HEK293 (cell line): ENCODE measurements around the gene ATMIN.

ENCODE experiments used
- CTCF ChIA-PET: fragments of 350-600 bp; formaldehyde crosslinking; extraction: SDS; loops from one replicate; lab custom pipeline; 2021; ENCODE audit warnings: antibody characterized with exemption; lab: Yijun Ruan, JAX
- POLR2A ChIA-PET: fragments of 300-600 bp; formaldehyde crosslinking; extraction: SDS; loops from one replicate; lab custom pipeline; 2020; ENCODE audit warnings: antibody characterized with exemption, inconsistent platforms; lab: Yijun Ruan, JAX
- H3K27ac ChIP-seq: fragments of 200-500 bp; sonication (Bioruptor generic); 2 replicates; pipeline ENCODE4 v1.5.1; 2014; ENCODE audit warnings: low read depth, low read length, control low read depth, inconsistent platforms; ENCODE audit errors: extremely low read depth
- H3K36me3 ChIP-seq, 2 experiments: fragments of 200-500 bp in 1 of 2; sonication (Bioruptor generic) in 1 of 2; 1 replicate in 1 of 2; 2 replicates in 1 of 2; pipeline ENCODE4 v1.5.1; 2014 to 2017; ENCODE audit warnings: inconsistent platforms in 2 of 2, low read length in 2 of 2; ENCODE audit not compliant: control insufficient read depth in 2 of 2, insufficient read depth in 1 of 2
- H3K4me1 ChIP-seq: fragments of 200-500 bp; sonication (Bioruptor generic); 2 replicates; pipeline ENCODE4 v1.5.1; 2014; ENCODE audit warnings: mild to moderate bottlenecking, low read length, inconsistent platforms; ENCODE audit not compliant: control insufficient read depth, insufficient read depth
- H3K4me3 ChIP-seq: 2 replicates; pipeline ENCODE4 v1.5.1; 2011; ENCODE audit warnings: low read depth, mild to moderate bottlenecking, control low read depth, low read length, moderate library complexity
- H3K9me3 ChIP-seq: fragments of 200-500 bp; sonication (Bioruptor generic); 2 replicates; pipeline ENCODE4 v1.5.1; 2014; ENCODE audit warnings: low read depth, low read length, inconsistent platforms; ENCODE audit not compliant: control insufficient read depth, insufficient read depth
- IKZF3 ChIP-seq: fragments of 450-650 bp; IDR thresholded peaks from 2 replicates; pipeline ENCODE4 v1.5.0; 2018; ENCODE audit warnings: missing biosample characterization, mild to moderate bottlenecking, missing genetic modification characterization, moderate library complexity
- KLF8 ChIP-seq: fragments of 450-650 bp; formaldehyde crosslinking; IDR thresholded peaks from 2 replicates; pipeline ENCODE4 v1.5.1; 2016; ENCODE audit warnings: missing biosample characterization, missing genetic modification characterization
- MEIS1 ChIP-seq: sonication (generic); formaldehyde crosslinking; IDR thresholded peaks from 2 replicates; pipeline ENCODE4 v1.8.1; 2022; ENCODE audit warnings: missing genetic modification reagents, mild to moderate bottlenecking, borderline replicate concordance
- OVOL3 ChIP-seq: fragments of 450-650 bp; formaldehyde crosslinking; IDR thresholded peaks from 2 replicates; pipeline ENCODE4 v1.5.1; 2016; ENCODE audit warnings: missing biosample characterization, missing genetic modification characterization
- SCRT2 ChIP-seq: fragments of 450-650 bp; formaldehyde crosslinking; IDR thresholded peaks from 2 replicates; pipeline ENCODE4 v1.5.1; 2016; ENCODE audit warnings: missing biosample characterization, missing genetic modification characterization
- WT1 ChIP-seq: fragments of 450-650 bp; formaldehyde crosslinking; IDR thresholded peaks from 2 replicates; pipeline ENCODE4 v1.5.1; 2016; ENCODE audit warnings: missing biosample characterization, missing genetic modification characterization
- YY2 ChIP-seq: fragments of 450-650 bp; formaldehyde crosslinking; IDR thresholded peaks from 2 replicates; pipeline ENCODE4 v1.5.1; 2016; ENCODE audit warnings: missing biosample characterization, missing genetic modification characterization
- ZBTB17 ChIP-seq: fragments of 450-650 bp; formaldehyde crosslinking; IDR thresholded peaks from 2 replicates; pipeline ENCODE4 v1.5.1; 2016; ENCODE audit warnings: missing biosample characterization, missing genetic modification characterization
- ZBTB48 ChIP-seq: fragments of 450-650 bp; formaldehyde crosslinking; IDR thresholded peaks from 2 replicates; pipeline ENCODE4 v1.5.1; 2016; ENCODE audit warnings: missing biosample characterization, missing genetic modification characterization
- ZFHX2 ChIP-seq: fragments of 450-650 bp; formaldehyde crosslinking; conservative IDR thresholded peaks from 2 replicates; pipeline ENCODE4 v1.5.1; 2016; ENCODE audit warnings: missing biosample characterization, missing genetic modification characterization
- ZNF112 ChIP-seq: fragments of 450-650 bp; formaldehyde crosslinking; IDR thresholded peaks from 2 replicates; pipeline ENCODE4 v1.5.0; 2017; ENCODE audit warnings: missing biosample characterization, missing genetic modification characterization
- ZNF121 ChIP-seq: fragments of 450-650 bp; formaldehyde crosslinking; IDR thresholded peaks from 2 replicates; pipeline ENCODE4 v1.5.1; 2016; ENCODE audit warnings: missing biosample characterization, missing genetic modification characterization
- ZNF394 ChIP-seq: fragments of 450-650 bp; formaldehyde crosslinking; IDR thresholded peaks from 2 replicates; pipeline ENCODE4 v1.5.1; 2016; ENCODE audit warnings: missing biosample characterization, missing genetic modification characterization, mild to moderate bottlenecking, moderate library complexity, borderline replicate concordance
- ZNF404 ChIP-seq: fragments of 450-650 bp; formaldehyde crosslinking; IDR thresholded peaks from 2 replicates; pipeline ENCODE4 v1.5.1; 2017; ENCODE audit warnings: missing biosample characterization, missing genetic modification characterization
- ZNF48 ChIP-seq: fragments of 450-650 bp; formaldehyde crosslinking; IDR thresholded peaks from 2 replicates; pipeline ENCODE4 v1.5.1; 2016; ENCODE audit warnings: missing biosample characterization, missing genetic modification characterization
- ZNF544 ChIP-seq: fragments of 450-650 bp; formaldehyde crosslinking; IDR thresholded peaks from 2 replicates; pipeline ENCODE4 v1.5.0; 2017; ENCODE audit warnings: missing biosample characterization, missing genetic modification characterization
- ZNF548 ChIP-seq: fragments of 450-650 bp; formaldehyde crosslinking; IDR thresholded peaks from 2 replicates; pipeline ENCODE4 v1.5.1; 2016; ENCODE audit warnings: missing biosample characterization, missing genetic modification characterization
- ZNF560 ChIP-seq: fragments of 450-650 bp; formaldehyde crosslinking; IDR thresholded peaks from 2 replicates; pipeline ENCODE4 v1.5.1; 2017; ENCODE audit warnings: missing biosample characterization, missing genetic modification characterization, borderline replicate concordance
- ZNF600 ChIP-seq: fragments of 450-650 bp; formaldehyde crosslinking; IDR thresholded peaks from 2 replicates; pipeline ENCODE4 v1.5.1; 2016; ENCODE audit warnings: missing biosample characterization, missing genetic modification characterization
- TF ChIP-seq, protein P1 (sequence below): fragments of 450-650 bp; formaldehyde crosslinking; IDR thresholded peaks from 2 replicates; pipeline ENCODE4 v1.5.1; 2016; ENCODE audit warnings: missing biosample characterization, missing genetic modification characterization
- TF ChIP-seq, protein P2 (sequence below): fragments of 450-650 bp; formaldehyde crosslinking; IDR thresholded peaks from 2 replicates; pipeline ENCODE4 v1.5.1; 2016; ENCODE audit warnings: missing biosample characterization, missing genetic modification characterization, borderline replicate concordance

ATMIN gene

DNA sequence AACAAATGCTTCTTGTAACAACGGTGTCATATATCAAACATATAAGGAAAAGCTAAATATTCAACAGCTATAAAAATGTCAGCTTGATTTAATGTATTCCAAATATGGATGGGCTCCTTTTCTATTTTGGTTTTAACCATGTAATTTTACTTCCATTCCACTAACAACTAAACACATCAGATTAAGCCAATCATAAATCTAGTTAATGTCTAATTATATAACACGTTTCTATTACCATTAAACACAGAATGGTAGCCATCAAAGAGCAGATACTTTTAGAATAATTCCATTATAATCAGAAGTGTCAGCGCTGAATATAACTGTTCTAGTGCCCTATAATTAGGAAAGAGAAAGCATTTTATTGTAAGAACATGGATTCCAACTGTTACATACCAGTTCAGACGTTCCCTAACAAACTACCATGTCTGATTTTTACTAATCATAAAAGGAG lies 38.9 kb upstream of the ATMIN start (continued):
- TF ChIP-seq, protein P1, sequence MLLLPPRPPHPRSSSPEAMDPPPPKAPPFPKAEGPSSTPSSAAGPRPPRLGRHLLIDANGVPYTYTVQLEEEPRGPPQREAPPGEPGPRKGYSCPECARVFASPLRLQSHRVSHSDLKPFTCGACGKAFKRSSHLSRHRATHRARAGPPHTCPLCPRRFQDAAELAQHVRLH (tag by site-specific recombination) = peak; percentile 82
- no peak for TF ChIP-seq MEIS1 (CRISPR knock-in tag)
- TF ChIP-seq, protein P2, sequence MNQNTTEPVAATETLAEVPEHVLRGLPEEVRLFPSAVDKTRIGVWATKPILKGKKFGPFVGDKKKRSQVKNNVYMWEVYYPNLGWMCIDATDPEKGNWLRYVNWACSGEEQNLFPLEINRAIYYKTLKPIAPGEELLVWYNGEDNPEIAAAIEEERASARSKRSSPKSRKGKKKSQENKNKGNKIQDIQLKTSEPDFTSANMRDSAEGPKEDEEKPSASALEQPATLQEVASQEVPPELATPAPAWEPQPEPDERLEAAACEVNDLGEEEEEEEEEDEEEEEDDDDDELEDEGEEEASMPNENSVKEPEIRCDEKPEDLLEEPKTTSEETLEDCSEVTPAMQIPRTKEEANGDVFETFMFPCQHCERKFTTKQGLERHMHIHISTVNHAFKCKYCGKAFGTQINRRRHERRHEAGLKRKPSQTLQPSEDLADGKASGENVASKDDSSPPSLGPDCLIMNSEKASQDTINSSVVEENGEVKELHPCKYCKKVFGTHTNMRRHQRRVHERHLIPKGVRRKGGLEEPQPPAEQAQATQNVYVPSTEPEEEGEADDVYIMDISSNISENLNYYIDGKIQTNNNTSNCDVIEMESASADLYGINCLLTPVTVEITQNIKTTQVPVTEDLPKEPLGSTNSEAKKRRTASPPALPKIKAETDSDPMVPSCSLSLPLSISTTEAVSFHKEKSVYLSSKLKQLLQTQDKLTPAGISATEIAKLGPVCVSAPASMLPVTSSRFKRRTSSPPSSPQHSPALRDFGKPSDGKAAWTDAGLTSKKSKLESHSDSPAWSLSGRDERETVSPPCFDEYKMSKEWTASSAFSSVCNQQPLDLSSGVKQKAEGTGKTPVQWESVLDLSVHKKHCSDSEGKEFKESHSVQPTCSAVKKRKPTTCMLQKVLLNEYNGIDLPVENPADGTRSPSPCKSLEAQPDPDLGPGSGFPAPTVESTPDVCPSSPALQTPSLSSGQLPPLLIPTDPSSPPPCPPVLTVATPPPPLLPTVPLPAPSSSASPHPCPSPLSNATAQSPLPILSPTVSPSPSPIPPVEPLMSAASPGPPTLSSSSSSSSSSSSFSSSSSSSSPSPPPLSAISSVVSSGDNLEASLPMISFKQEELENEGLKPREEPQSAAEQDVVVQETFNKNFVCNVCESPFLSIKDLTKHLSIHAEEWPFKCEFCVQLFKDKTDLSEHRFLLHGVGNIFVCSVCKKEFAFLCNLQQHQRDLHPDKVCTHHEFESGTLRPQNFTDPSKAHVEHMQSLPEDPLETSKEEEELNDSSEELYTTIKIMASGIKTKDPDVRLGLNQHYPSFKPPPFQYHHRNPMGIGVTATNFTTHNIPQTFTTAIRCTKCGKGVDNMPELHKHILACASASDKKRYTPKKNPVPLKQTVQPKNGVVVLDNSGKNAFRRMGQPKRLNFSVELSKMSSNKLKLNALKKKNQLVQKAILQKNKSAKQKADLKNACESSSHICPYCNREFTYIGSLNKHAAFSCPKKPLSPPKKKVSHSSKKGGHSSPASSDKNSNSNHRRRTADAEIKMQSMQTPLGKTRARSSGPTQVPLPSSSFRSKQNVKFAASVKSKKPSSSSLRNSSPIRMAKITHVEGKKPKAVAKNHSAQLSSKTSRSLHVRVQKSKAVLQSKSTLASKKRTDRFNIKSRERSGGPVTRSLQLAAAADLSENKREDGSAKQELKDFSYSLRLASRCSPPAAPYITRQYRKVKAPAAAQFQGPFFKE = no peak
- TF ChIP-seq ZNF600 (tag by site-specific recombination) = no peak
- TF ChIP-seq ZNF112 (tag by site-specific recombination) = no peak
- no peak for TF ChIP-seq ZNF394 (tag by site-specific recombination)
- TF ChIP-seq OVOL3 (tag by site-specific recombination) = peak; percentile 91
- no peak for TF ChIP-seq ZNF48
- peak; percentile 74 for TF ChIP-seq SCRT2 (tag by site-specific recombination)
- TF ChIP-seq WT1 = peak; percentile 81
- no peak for TF ChIP-seq ZNF548 (tag by site-specific recombination)
- no peak for TF ChIP-seq ZNF404 (tag by site-specific recombination)
- TF ChIP-seq ZFHX2 (tag by site-specific recombination) = no peak

DNA sequence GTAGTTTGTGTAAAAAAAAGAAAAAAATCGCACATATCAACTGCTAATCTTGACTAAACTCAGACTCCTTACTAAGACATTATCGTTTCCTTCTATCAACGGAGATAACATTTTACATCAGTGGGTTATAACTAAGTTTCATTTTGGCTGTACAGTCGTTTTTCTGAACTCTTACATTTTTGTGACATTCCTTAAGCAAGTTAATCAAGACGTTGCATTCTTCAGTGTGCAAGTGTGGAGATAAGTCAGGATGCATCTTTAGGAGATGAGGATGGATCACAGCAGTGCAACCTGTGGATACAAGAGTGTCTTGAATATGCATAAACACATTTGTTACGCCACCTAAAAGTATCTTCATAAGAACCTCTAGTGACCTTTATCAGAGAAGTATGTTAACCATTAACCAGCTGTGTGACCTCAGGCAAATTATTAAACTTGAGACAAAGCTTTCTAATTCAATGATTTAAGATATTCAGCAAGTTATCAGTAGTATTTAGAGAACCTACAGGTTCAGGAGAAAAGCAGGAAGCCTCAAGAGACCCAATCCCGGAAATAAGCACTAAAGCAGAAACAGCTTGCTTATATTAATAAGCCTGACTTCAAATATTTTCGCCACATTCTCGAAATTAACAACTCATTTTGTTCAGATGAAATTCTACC lies 38.4 kb upstream of the ATMIN start:
- no peaks in the 10 kb centered on the region; a peak in 1 of 3 replicates for H3K36me3 ChIP-seq

DNA sequence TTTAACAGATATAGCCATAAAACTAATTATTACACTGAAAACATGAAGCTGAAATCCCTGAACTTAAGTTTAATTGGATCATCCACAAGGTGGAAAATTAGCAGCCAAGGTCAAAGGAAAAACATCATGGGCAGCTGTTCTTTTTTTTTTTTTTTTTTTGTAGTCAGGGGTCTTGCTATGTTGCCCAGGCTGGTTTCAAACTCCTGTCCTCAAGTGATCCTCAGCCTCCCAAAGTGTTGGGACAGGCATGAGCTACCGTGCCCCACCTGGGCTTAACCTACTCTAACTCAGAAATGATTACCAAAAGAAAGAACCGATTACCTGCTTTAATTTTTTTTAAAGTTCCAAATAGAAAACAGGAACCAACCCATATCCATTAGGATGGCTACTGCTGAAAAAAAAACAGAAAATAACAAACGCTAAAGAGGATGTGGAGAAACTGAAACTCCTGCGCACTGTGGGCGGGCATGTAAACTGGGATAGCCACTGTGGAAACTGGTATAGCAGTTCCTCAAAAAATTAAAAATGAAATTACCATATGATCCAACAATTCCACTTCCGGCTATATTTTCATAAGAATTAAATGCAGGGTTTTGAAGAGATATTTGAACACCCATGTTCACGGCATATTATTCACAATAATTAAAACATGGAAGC lies 37.5 kb upstream of the ATMIN start:
- no peak overlapping the region for H3K4me3 ChIP-seq
- ChIA-PET CTCF (interaction anchor here (1.1 to 1.4 kb wide), 2 partner anchors 24 to 74 kb away, joined by 3 read pairs; no protein-coding TSS in a partner anchor), POLR2A (interaction anchor here (0.6 to 1.3 kb wide), 2 partner anchors 9 to 1373 kb away, joined by 4 to 6 read pairs; partner anchors contain the start of genes CENPN and CMC2)
- no peaks in the 10 kb centered on the region for H3K9me3 ChIP-seq
- H3K36me3 ChIP-seq = no peaks in the 10 kb centered on the region; a peak in 1 of 3 replicates
- TF ChIP-seq ZBTB17 (tag by site-specific recombination) (no peak), ZNF544 (tag by site-specific recombination) (no peak), ZNF121 (peak; percentile 68), KLF8 (tag by site-specific recombination) (no peak), MEIS1 (CRISPR knock-in tag) (no peak), YY2 (tag by site-specific recombination) (no peak)
- no peak overlapping the region for H3K27ac ChIP-seq
- peaks cover 6% of the 10 kb centered on the region for H3K4me1 ChIP-seq

More for the DNA sequence above, 38.4 kb upstream of the ATMIN start:
- Histone ChIP-seq H3K9me3 (no peaks in the 10 kb centered on the region), H3K4me3 (no peak overlapping the region; the same call in 1 of the 2 replicates), H3K4me1 (peaks cover 6% of the 10 kb centered on the region), H3K27ac (no peak overlapping the region)
- CTCF ChIA-PET = interaction anchor here (0.7 to 1.4 kb wide), 4 partner anchors 8 to 73 kb away, joined by 3 read pairs; no protein-coding TSS in a partner anchor
- peak; percentile 34; the same call in 1 of the 2 replicates for TF ChIP-seq ZBTB48 (tag by site-specific recombination)
- 0 out of 2 replicates have a peak, but pooled peaks have one; percentile 5 for TF ChIP-seq IKZF3 (tag by site-specific recombination)
- no peak for TF ChIP-seq ZNF560 (tag by site-specific recombination)
- peak; percentile 55; the same call in 1 of the 2 replicates for TF ChIP-seq ZBTB17 (tag by site-specific recombination)
- TF ChIP-seq SCRT2 (tag by site-specific recombination) = no peak
- POLR2A ChIA-PET = interaction anchor here (0.6 to 1.3 kb wide), 2 partner anchors 10 to 1372 kb away, joined by 4 to 6 read pairs; partner anchors contain the start of genes CENPN and CMC2
